Parathyroid adenoma (tissue), 2 donors: ENCODE results near the gene COPS7A.

Source experiments
- H2AFZ ChIP-seq: fragments of 300-600 bp; sonication (generic); one replicate; pipeline ENCODE4 v1.7.0; 2017; ENCODE audit warnings: antibody characterized with exemption, mild to moderate bottlenecking
- H3K27ac ChIP-seq: fragments of 300-600 bp; sonication (generic); one replicate; pipeline ENCODE4 v1.7.0; 2017
- H3K27me3 ChIP-seq: fragments of 300-600 bp; sonication (generic); one replicate; pipeline ENCODE4 v1.7.0; 2017; ENCODE audit warnings: low read length; ENCODE audit not compliant: control insufficient read depth, insufficient read depth
- H3K36me3 ChIP-seq: fragments of 300-600 bp; sonication (generic); one replicate; pipeline ENCODE4 v1.7.0; 2017; ENCODE audit warnings: low read length; ENCODE audit not compliant: control insufficient read depth, insufficient read depth
- H3K4me1 ChIP-seq: fragments of 300-600 bp; sonication (generic); one replicate; pipeline ENCODE4 v1.7.0; 2017; ENCODE audit warnings: control low read depth
- H3K4me2 ChIP-seq: fragments of 300-600 bp; sonication (generic); one replicate; pipeline ENCODE4 v1.7.0; 2017; ENCODE audit warnings: low read length
- H3K4me3 ChIP-seq: fragments of 300-600 bp; sonication (generic); one replicate; pipeline ENCODE4 v1.7.0; 2017; ENCODE audit warnings: low read depth, low read length
- H3K79me2 ChIP-seq: fragments of 300-600 bp; sonication (generic); one replicate; pipeline ENCODE4 v1.7.0; 2017; ENCODE audit warnings: control low read depth
- H3K9ac ChIP-seq: fragments of 300-600 bp; sonication (generic); one replicate; pipeline ENCODE4 v1.7.0; 2017; ENCODE audit warnings: mild to moderate bottlenecking
- H3K9me3 ChIP-seq: fragments of 300-600 bp; sonication (generic); one replicate; pipeline ENCODE4 v1.7.0; 2017; ENCODE audit warnings: low read length; ENCODE audit not compliant: control insufficient read depth
- TF ChIP-seq, protein P1 (sequence below): fragments of 300-600 bp; sonication (generic); IDR thresholded peaks from one replicate; pipeline ENCODE4 v1.7.0; 2017; ENCODE audit warnings: antibody characterized with exemption, mild to moderate bottlenecking
- donor health status: primary hyperparathyroidism.

The COPS7A gene

DNA sequence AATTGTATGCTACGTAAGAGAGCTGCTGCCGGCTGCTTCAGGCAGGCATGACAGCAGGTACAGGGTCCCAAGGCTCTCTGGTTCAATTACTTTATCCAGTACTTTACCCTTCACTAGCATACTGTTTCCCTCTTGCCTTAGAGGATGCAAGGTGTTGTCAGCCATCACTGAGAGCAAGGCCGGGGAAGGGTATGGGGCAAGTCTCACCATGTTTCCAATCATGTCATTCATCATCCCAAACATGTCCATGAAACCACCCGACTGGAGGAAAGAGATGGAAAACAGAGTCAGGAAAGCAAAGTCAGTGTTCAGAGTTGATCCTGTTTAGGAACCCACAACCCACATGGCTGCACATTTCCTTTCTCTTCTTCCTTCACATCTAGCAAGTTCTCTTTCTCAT, 26.7 kb downstream of the COPS7A start:
- H2AFZ ChIP-seq: no peak overlapping the region
- peaks cover 10% of the 10 kb centered on the region for H3K4me1 ChIP-seq
- no peaks in the 10 kb centered on the region for H3K9me3 ChIP-seq
- TF ChIP-seq, protein P1, sequence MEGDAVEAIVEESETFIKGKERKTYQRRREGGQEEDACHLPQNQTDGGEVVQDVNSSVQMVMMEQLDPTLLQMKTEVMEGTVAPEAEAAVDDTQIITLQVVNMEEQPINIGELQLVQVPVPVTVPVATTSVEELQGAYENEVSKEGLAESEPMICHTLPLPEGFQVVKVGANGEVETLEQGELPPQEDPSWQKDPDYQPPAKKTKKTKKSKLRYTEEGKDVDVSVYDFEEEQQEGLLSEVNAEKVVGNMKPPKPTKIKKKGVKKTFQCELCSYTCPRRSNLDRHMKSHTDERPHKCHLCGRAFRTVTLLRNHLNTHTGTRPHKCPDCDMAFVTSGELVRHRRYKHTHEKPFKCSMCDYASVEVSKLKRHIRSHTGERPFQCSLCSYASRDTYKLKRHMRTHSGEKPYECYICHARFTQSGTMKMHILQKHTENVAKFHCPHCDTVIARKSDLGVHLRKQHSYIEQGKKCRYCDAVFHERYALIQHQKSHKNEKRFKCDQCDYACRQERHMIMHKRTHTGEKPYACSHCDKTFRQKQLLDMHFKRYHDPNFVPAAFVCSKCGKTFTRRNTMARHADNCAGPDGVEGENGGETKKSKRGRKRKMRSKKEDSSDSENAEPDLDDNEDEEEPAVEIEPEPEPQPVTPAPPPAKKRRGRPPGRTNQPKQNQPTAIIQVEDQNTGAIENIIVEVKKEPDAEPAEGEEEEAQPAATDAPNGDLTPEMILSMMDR: no peak
- no peak overlapping the region for H3K4me3 ChIP-seq
- no peaks in the 10 kb centered on the region for H3K36me3 ChIP-seq
- no peak overlapping the region for H3K9ac ChIP-seq
- no peaks in the 10 kb centered on the region for H3K27me3 ChIP-seq
- no peak overlapping the region for H3K4me2 ChIP-seq
- H3K27ac ChIP-seq: no peak overlapping the region
- H3K79me2 ChIP-seq: no peaks in the 10 kb centered on the region

DNA sequence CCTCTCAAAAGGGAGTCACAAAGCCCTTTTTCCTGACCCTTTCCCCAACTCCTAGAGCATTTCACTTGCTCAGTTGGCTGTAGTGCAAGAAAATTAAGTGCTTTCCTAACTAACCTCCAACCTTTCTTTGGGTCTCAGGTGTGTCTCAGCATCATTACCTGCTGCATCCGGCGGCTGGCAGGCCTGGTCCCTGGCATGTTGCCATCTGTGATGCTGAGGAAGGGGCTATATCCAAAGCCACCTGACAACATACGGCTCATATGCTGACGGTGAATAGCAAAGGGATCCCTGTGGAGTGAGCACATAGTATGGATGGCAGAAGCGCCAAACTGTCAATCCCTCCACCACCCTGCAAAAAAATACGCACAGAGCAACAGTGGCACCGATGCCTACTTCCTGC, 27.9 kb downstream of the COPS7A start:
- Histone ChIP-seq H3K4me3 (peak overlapping the region; percentile 93), H3K9me3 (no peaks in the 10 kb centered on the region), H3K79me2 (no peaks in the 10 kb centered on the region), H3K4me1 (peaks cover 10% of the 10 kb centered on the region), H3K9ac (no peak overlapping the region), H2AFZ (no peak overlapping the region), H3K4me2 (peak overlapping the region; percentile 94), H3K36me3 (no peaks in the 10 kb centered on the region), H3K27me3 (no peaks in the 10 kb centered on the region), H3K27ac (peak overlapping the region; percentile 97)
- TF ChIP-seq, protein P1: no peak

DNA sequence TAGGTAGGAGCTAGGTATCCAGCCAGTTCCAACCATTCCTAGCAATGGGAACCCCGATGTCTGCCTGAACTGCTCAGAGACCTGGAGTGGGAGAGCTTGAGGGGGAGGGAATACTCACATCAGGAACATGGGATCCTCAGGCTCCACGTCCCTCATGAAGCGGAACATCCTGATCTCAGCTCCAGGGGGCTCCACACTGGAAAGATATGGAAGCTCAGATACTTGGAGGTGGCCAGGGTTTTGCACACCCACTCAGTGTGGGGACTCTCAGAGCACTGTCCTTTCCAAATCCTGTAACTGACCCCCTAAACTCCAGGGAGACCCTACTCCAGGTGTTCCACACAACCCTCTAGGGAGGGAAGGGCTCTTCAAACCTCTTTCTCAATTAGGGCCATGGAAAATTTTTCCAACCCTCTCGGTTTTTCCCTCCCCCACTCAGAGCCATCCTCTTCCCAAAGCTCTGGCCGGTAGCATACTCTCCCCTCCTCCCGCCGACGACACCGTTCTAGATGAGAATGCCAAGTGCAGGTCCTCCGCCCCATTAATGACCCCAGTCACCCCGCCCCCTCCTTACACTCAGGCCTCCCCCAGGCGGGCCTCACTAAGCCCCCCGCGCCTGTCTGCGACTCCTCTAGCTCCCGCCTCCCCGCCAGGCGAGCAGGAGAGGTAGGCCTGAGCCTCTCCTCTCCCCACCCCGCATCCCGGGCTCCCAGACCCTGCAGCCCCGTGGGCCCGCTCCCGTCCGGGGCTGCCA, 28.5 kb downstream of the COPS7A start:
- H3K27me3 ChIP-seq: no peaks in the 10 kb centered on the region
- TF ChIP-seq, protein P1: no peak
- H3K9me3 ChIP-seq: no peaks in the 10 kb centered on the region
- peak overlapping the region; percentile 75 for H2AFZ ChIP-seq
- H3K4me3 ChIP-seq: peak overlapping the region; percentile 93
- H3K79me2 ChIP-seq: no peaks in the 10 kb centered on the region
- peaks cover 16% of the 10 kb centered on the region for H3K4me1 ChIP-seq
- H3K9ac ChIP-seq: peak overlapping the region; percentile 93
- H3K36me3 ChIP-seq: no peaks in the 10 kb centered on the region
- peak overlapping the region; percentile 94 for H3K4me2 ChIP-seq
- H3K27ac ChIP-seq: peak overlapping the region; percentile 97

DNA sequence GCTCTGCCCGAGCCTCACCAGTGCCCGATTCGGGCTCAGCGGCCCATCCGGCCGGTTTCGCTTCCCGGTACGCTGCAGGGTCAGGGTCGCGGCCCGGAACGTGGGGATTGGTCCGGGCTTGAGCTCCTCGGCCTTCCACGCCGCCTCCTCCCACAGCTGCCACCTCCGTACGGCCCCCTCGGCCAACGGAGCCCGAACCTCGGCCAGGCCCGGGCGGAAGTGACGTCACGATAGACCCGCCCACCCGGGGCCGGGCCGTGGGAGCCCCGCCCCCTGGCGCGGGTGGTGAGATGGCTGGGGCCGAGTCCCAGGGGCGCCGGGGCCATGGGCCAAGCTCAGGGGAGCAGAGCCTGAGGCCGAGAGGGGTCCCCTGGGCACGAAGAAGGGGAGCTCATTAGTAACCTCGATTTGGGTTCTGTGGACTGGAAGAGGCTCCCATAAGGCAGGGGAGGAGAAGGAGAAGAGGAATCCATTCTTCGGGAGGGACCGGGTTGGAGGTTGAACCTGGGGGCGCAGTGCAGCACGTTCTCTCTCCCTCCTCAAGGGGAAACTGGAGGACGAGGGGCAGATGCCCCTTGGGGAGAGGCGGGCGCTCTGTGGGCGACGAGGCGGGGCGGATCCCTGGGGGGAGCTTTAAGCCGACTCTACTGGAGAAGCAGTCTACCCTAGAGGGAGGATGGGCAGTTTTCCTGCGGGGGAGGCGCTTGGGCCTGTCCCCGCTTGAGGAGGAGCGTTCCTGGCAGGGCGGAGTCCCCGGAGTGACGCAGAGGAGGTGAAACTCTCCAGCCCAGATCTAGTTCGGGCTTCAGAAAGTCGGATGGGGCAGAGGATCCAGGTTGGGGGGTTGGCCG, 29.3 kb downstream of the COPS7A start, which contains the start of gene MLF2:
Gene MLF2 (minus strand): TSS at position 221 of the 851 bp plus-strand sequence. CDS start 807 bp downstream, outside the sequence.
- peak within 1 kb of the TSS; percentile 75 for H2AFZ ChIP-seq
- H3K4me1 ChIP-seq: peaks cover 16% of the 10 kb centered on the region
- H3K4me2 ChIP-seq: peak within 1 kb of the TSS; percentile 94
- peak within 1 kb of the TSS; percentile 93 for H3K4me3 ChIP-seq
- no peaks in the 10 kb centered on the region for H3K36me3 ChIP-seq
- peak within 1 kb of the TSS; percentile 97 for H3K27ac ChIP-seq
- H3K27me3 ChIP-seq: no peaks in the 10 kb centered on the region
- peak within 1 kb of the TSS; percentile 93 for H3K9ac ChIP-seq
- H3K79me2 ChIP-seq: no peaks in the 10 kb centered on the region
- H3K9me3 ChIP-seq: no peaks in the 10 kb centered on the region
- TF ChIP-seq, protein P1: peak; percentile 96
